WTC11 (cell line): ENCODE results near the gene CHRM2. TPM values are rescaled to one million over a fixed set of nuclear protein-coding genes. Genes with fewer than 3 reads are reported as not detected.

Experiments used
- ATAC-seq: fragments of 200-7000 bp; cut with Tn5 transposase; 2 replicates; pipeline ENCODE4 v1.10.0; 2021; ENCODE audit warnings: mild to moderate bottlenecking, moderate library complexity
- CTCF ChIA-PET: fragments of 300-600 bp; sonication (Branson Sonifier 250); formaldehyde crosslinking; loops from one replicate; lab custom pipeline; 2021; ENCODE audit warnings: antibody characterized with exemption; lab: Charles Lee
- POLR2A ChIA-PET: fragments of 350-600 bp; sonication (Branson Sonifier 250); formaldehyde crosslinking; loops from one replicate; lab custom pipeline; 2021; ENCODE audit warnings: antibody characterized with exemption; lab: Charles Lee
- DNase-seq: peaks from one replicate; pipeline ENCODE4 v3.0.0; 2021; ENCODE audit warnings: low spot score
- H3K27ac Mint-ChIP-seq: 2 replicates; pipeline ENCODE4 v1.8.0; 2021; ENCODE audit warnings: mixed read lengths
- H3K27me3 Mint-ChIP-seq: 2 replicates; pipeline ENCODE4 v1.8.0; 2021; ENCODE audit warnings: low read depth, mild to moderate bottlenecking, moderate library complexity, mixed read lengths
- H3K36me3 Mint-ChIP-seq: 2 replicates; pipeline ENCODE4 v1.8.0; 2021; ENCODE audit warnings: mixed read lengths
- H3K4me1 Mint-ChIP-seq: 2 replicates; pipeline ENCODE4 v1.8.0; 2022; ENCODE audit warnings: mixed read lengths
- H3K4me3 Mint-ChIP-seq: 2 replicates; pipeline ENCODE4 v1.8.0; 2021; ENCODE audit warnings: mild to moderate bottlenecking, moderate library complexity, mixed read lengths
- H3K9me3 Mint-ChIP-seq: 2 replicates; pipeline ENCODE4 v1.8.0; 2021; ENCODE audit warnings: mixed read lengths
- CBFB ChIP-seq: sonication (generic); formaldehyde crosslinking; IDR thresholded peaks from 2 replicates; pipeline ENCODE4 v1.8.1; 2022; ENCODE audit warnings: mild to moderate bottlenecking, low read depth, missing genetic modification reagents
- CREM ChIP-seq: sonication (generic); formaldehyde crosslinking; IDR thresholded peaks from 2 replicates; pipeline ENCODE4 v1.8.1; 2022; ENCODE audit warnings: mild to moderate bottlenecking, missing genetic modification reagents, moderate library complexity
- EMX1 ChIP-seq: fragments of 250-450 bp; sonication (Bioruptor Pico); IDR thresholded peaks from 2 replicates; pipeline ENCODE4 v1.8.0; 2021; ENCODE audit warnings: mild to moderate bottlenecking
- ESRRA ChIP-seq: sonication (generic); formaldehyde crosslinking; IDR thresholded peaks from 2 replicates; pipeline ENCODE4 v1.8.1; 2022; ENCODE audit warnings: mild to moderate bottlenecking, missing genetic modification reagents, borderline replicate concordance
- ETV6 ChIP-seq: sonication (generic); formaldehyde crosslinking; IDR thresholded peaks from 2 replicates; pipeline ENCODE4 v1.8.1; 2022; ENCODE audit warnings: mild to moderate bottlenecking, missing genetic modification reagents
- FOXJ3 ChIP-seq: sonication (generic); formaldehyde crosslinking; IDR thresholded peaks from 2 replicates; pipeline ENCODE4 v1.9.0; 2021; ENCODE audit warnings: missing genetic modification reagents, mild to moderate bottlenecking, borderline replicate concordance
- FOXK1 ChIP-seq: sonication (generic); formaldehyde crosslinking; IDR thresholded peaks from 2 replicates; pipeline ENCODE4 v1.8.0; 2022; ENCODE audit warnings: mild to moderate bottlenecking, moderate library complexity, missing genetic modification reagents
- FOXP1 ChIP-seq: sonication (generic); formaldehyde crosslinking; IDR thresholded peaks from 2 replicates; pipeline ENCODE4 v1.8.0; 2022; ENCODE audit warnings: missing genetic modification reagents, mild to moderate bottlenecking, moderate library complexity, borderline replicate concordance
- HMGA2 ChIP-seq: fragments of 250-450 bp; sonication (Bioruptor Pico); IDR thresholded peaks from 2 replicates; pipeline ENCODE4 v1.4.0; 2021; ENCODE audit warnings: mild to moderate bottlenecking, moderate library complexity
- JAZF1 ChIP-seq: fragments of 250-450 bp; sonication (Bioruptor Pico); IDR thresholded peaks from 2 replicates; pipeline ENCODE4 v1.9.0; 2021; ENCODE audit warnings: moderate library complexity, mild to moderate bottlenecking, inconsistent platforms
- KAT7 ChIP-seq: sonication (generic); formaldehyde crosslinking; IDR thresholded peaks from 2 replicates; pipeline ENCODE4 v1.8.1; 2023; ENCODE audit warnings: missing genetic modification reagents, mild to moderate bottlenecking, borderline replicate concordance
- RELA ChIP-seq: sonication (generic); formaldehyde crosslinking; IDR thresholded peaks from 2 replicates; pipeline ENCODE4 v1.8.1; 2022; ENCODE audit warnings: missing genetic modification reagents, mild to moderate bottlenecking, borderline replicate concordance
- SMAD4 ChIP-seq: sonication (generic); formaldehyde crosslinking; IDR thresholded peaks from 2 replicates; pipeline ENCODE4 v1.8.0; 2022; ENCODE audit warnings: mild to moderate bottlenecking, missing genetic modification reagents
- SOX15 ChIP-seq: fragments of 250-450 bp; sonication (Bioruptor Pico); IDR thresholded peaks from 2 replicates; pipeline ENCODE4 v1.9.0; 2021; ENCODE audit warnings: mild to moderate bottlenecking
- TEAD1 ChIP-seq: sonication (generic); formaldehyde crosslinking; IDR thresholded peaks from 2 replicates; pipeline ENCODE4 v1.8.0; 2022; ENCODE audit warnings: mild to moderate bottlenecking, missing genetic modification reagents
- TP53 ChIP-seq: sonication (generic); formaldehyde crosslinking; IDR thresholded peaks from 2 replicates; pipeline ENCODE4 v1.8.1; 2023; ENCODE audit warnings: mild to moderate bottlenecking, missing genetic modification reagents
- ZBTB21 ChIP-seq: sonication (generic); formaldehyde crosslinking; IDR thresholded peaks from 2 replicates; pipeline ENCODE4 v1.8.1; 2023; ENCODE audit warnings: mild to moderate bottlenecking, missing genetic modification reagents, borderline replicate concordance
- ZNF263 ChIP-seq: sonication (generic); formaldehyde crosslinking; IDR thresholded peaks from 2 replicates; pipeline ENCODE4 v1.8.1; 2022; ENCODE audit warnings: low read depth, mild to moderate bottlenecking, moderate library complexity, missing genetic modification reagents
- ZNF317 ChIP-seq: sonication (generic); formaldehyde crosslinking; IDR thresholded peaks from 2 replicates; pipeline ENCODE4 v1.8.1; 2023; ENCODE audit warnings: low read depth, mild to moderate bottlenecking, moderate library complexity, missing genetic modification reagents, borderline replicate concordance
- ZNF416 ChIP-seq: fragments of 250-450 bp; sonication (Bioruptor Pico); IDR thresholded peaks from 2 replicates; pipeline ENCODE4 v1.9.0; 2021; ENCODE audit warnings: mild to moderate bottlenecking, inconsistent platforms
- total RNA-seq: library from RNA; stranded (reverse); gene quantifications from 3 replicates; pipeline ENCODE4 v1.2.3, GENCODE V29; 2021
- TF ChIP-seq, protein P1 (sequence below): sonication (generic); formaldehyde crosslinking; IDR thresholded peaks from 2 replicates; pipeline ENCODE4 v1.8.0; 2022; ENCODE audit warnings: mild to moderate bottlenecking, missing genetic modification reagents
- TF ChIP-seq, protein P2 (sequence below): fragments of 200-600 bp; IDR thresholded peaks from 2 replicates; pipeline ENCODE4 v1.8.0; 2022; ENCODE audit warnings: antibody characterized with exemption
- TF ChIP-seq, protein P3 (sequence below): sonication (generic); formaldehyde crosslinking; IDR thresholded peaks from 2 replicates; pipeline ENCODE4 v1.8.1; 2022; ENCODE audit warnings: mild to moderate bottlenecking, missing genetic modification reagents, moderate library complexity, borderline replicate concordance
- TF ChIP-seq, protein P4 (sequence below): fragments of 250-450 bp; sonication (Bioruptor Pico); IDR thresholded peaks from 2 replicates; pipeline ENCODE4 v1.9.0; 2021; ENCODE audit warnings: mild to moderate bottlenecking
- TF ChIP-seq, protein P5 (sequence below): sonication (generic); formaldehyde crosslinking; IDR thresholded peaks from 2 replicates; pipeline ENCODE4 v1.8.0; 2022; ENCODE audit warnings: mild to moderate bottlenecking, missing genetic modification reagents

CHRM2 gene
- total RNA-seq, 1 experiment from 2014 or later: 0.15 TPM

DNA sequence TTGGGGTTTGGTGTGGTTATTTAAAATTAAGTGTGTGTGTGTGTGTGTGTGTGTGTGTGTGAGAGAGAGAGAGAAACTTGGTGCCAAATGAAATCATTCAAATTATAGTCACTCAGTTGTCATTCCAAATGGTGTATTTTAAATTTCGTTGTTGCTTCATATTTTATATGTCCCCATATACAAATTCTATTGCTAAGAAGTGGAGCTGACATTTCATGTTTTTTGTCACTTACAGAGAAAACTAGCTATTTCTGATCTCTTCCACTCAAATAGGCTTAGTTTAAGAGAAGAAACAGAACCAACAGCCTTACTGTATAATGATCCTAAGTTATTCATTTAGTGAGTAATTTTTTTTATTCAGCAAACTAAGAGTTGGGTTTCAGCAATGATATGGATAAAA is 42.3 kb downstream of the CHRM2 start (continued):
- TF ChIP-seq, protein P1, sequence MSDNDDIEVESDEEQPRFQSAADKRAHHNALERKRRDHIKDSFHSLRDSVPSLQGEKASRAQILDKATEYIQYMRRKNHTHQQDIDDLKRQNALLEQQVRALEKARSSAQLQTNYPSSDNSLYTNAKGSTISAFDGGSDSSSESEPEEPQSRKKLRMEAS (CRISPR knock-in tag): no peak
- TF ChIP-seq, all 79 proteins: peak for 0

DNA sequence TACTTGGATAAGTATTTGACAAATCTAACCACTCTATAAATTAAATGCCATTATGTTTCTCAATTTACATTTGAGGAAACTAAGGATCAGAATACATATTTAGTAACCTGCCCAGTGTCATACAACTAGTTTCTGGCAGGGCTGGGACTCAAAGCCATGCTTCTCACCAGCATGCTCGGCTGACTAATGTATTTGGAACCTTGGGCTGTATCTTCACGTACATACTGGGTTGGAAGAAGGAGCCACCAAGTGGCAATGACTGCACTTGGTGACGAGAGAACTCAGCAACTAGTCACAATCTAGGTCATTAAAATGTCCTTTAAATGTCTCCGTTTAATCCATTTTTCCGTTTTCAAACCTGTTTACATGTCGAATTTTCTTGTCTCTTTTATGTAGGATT is 42.9 kb downstream of the CHRM2 start:
- TF ChIP-seq FOXJ3 (CRISPR knock-in tag) (no peak), CBFB (no peak), KAT7 (CRISPR knock-in tag) (no peak), JAZF1 (no peak), RELA (CRISPR knock-in tag) (no peak), TEAD1 (no peak), ZBTB21 (CRISPR knock-in tag) (no peak), FOXP1 (no peak)
- TF ChIP-seq, protein P2, sequence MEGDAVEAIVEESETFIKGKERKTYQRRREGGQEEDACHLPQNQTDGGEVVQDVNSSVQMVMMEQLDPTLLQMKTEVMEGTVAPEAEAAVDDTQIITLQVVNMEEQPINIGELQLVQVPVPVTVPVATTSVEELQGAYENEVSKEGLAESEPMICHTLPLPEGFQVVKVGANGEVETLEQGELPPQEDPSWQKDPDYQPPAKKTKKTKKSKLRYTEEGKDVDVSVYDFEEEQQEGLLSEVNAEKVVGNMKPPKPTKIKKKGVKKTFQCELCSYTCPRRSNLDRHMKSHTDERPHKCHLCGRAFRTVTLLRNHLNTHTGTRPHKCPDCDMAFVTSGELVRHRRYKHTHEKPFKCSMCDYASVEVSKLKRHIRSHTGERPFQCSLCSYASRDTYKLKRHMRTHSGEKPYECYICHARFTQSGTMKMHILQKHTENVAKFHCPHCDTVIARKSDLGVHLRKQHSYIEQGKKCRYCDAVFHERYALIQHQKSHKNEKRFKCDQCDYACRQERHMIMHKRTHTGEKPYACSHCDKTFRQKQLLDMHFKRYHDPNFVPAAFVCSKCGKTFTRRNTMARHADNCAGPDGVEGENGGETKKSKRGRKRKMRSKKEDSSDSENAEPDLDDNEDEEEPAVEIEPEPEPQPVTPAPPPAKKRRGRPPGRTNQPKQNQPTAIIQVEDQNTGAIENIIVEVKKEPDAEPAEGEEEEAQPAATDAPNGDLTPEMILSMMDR: no peak
- TF ChIP-seq, protein P3, sequence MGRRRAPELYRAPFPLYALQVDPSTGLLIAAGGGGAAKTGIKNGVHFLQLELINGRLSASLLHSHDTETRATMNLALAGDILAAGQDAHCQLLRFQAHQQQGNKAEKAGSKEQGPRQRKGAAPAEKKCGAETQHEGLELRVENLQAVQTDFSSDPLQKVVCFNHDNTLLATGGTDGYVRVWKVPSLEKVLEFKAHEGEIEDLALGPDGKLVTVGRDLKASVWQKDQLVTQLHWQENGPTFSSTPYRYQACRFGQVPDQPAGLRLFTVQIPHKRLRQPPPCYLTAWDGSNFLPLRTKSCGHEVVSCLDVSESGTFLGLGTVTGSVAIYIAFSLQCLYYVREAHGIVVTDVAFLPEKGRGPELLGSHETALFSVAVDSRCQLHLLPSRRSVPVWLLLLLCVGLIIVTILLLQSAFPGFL (CRISPR knock-in tag): no peak
- TF ChIP-seq, protein P4, sequence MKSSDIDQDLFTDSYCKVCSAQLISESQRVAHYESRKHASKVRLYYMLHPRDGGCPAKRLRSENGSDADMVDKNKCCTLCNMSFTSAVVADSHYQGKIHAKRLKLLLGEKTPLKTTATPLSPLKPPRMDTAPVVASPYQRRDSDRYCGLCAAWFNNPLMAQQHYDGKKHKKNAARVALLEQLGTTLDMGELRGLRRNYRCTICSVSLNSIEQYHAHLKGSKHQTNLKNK (CRISPR knock-in tag): no peak
- H3K9me3 Mint-ChIP-seq: peaks cover 8% of the 10 kb centered on the region
- ATAC-seq: peak; percentile 83
- H3K27ac Mint-ChIP-seq: no peak overlapping the region
- peaks cover 4% of the 10 kb centered on the region; the same call in 1 of the 2 replicates for H3K36me3 Mint-ChIP-seq
- H3K27me3 Mint-ChIP-seq: no peaks in the 10 kb centered on the region
- peaks cover 4% of the 10 kb centered on the region for H3K4me1 Mint-ChIP-seq
- ChIA-PET POLR2A (no interaction called here), CTCF (no interaction called here)
- DNase-seq: no peak
- H3K4me3 Mint-ChIP-seq: no peak overlapping the region

DNA sequence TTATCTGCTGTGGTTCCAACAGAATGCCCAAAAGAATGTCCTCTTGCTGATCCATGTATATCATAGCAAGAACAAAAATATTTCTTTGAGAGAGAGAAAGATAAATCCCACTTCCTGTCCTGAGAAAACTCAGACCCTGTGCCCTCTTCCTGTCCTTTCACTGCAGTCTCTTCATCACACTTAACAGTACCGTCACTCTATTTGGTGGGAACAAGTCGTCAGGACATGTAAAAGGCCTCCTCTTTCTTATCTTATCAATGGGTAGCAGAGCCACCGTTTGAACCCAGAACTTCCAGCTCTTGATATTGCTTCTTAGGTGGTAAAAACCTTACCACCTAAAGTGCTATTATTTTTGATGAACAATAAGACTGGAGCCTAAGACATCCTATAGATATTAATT is 43.9 kb downstream of the CHRM2 start:
- no peak for TF ChIP-seq ESRRA (CRISPR knock-in tag)
- TF ChIP-seq JAZF1: no peak
- TF ChIP-seq HMGA2 (CRISPR knock-in tag): no peak
- no peak for TF ChIP-seq ZNF263
- no peak for TF ChIP-seq CREM
- no peak for TF ChIP-seq SMAD4
- TF ChIP-seq ZNF317 (CRISPR knock-in tag): no peak
- TF ChIP-seq ZBTB21 (CRISPR knock-in tag): no peak
- TF ChIP-seq ZNF416 (CRISPR knock-in tag): no peak
- TF ChIP-seq, protein P5, sequence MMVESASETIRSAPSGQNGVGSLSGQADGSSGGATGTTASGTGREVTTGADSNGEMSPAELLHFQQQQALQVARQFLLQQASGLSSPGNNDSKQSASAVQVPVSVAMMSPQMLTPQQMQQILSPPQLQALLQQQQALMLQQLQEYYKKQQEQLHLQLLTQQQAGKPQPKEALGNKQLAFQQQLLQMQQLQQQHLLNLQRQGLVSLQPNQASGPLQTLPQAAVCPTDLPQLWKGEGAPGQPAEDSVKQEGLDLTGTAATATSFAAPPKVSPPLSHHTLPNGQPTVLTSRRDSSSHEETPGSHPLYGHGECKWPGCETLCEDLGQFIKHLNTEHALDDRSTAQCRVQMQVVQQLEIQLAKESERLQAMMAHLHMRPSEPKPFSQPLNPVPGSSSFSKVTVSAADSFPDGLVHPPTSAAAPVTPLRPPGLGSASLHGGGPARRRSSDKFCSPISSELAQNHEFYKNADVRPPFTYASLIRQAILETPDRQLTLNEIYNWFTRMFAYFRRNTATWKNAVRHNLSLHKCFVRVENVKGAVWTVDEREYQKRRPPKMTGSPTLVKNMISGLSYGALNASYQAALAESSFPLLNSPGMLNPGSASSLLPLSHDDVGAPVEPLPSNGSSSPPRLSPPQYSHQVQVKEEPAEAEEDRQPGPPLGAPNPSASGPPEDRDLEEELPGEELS (CRISPR knock-in tag): no peak
- no peak for TF ChIP-seq FOXK1 (CRISPR knock-in tag)
- no peak for TF ChIP-seq TP53 (CRISPR knock-in tag)
- TF ChIP-seq SOX15 (CRISPR knock-in tag): no peak
- no peak for TF ChIP-seq EMX1
- TF ChIP-seq ETV6 (CRISPR knock-in tag): no peak
- peaks cover 4% of the 10 kb centered on the region for H3K4me1 Mint-ChIP-seq
- ChIA-PET POLR2A (no interaction called here), CTCF (no interaction called here)
- no peak for DNase-seq
- no peak overlapping the region for H3K27ac Mint-ChIP-seq
- H3K4me3 Mint-ChIP-seq: no peak overlapping the region
- no peaks in the 10 kb centered on the region for H3K36me3 Mint-ChIP-seq
- ATAC-seq: no peak
- no peaks in the 10 kb centered on the region for H3K27me3 Mint-ChIP-seq
- peaks cover 2% of the 10 kb centered on the region for H3K9me3 Mint-ChIP-seq
